Central memory CD8-positive, alpha-beta T cell (primary cell): ENCODE results near the gene ILDR1.

Experiments used
- ATAC-seq: fragments of 150-1000 bp; cut with Tn5 transposase; replicated peaks from 2 replicates; pipeline ENCODE4 v1.10.0; 2022; ENCODE audit warnings: mild to moderate bottlenecking, moderate FRiP score, moderate number of reproducible peaks; ENCODE audit not compliant: poor library complexity, severe bottlenecking; ENCODE audit errors: extremely low read depth
- DNase-seq, 2 donors: peaks; one replicate each; pipeline ENCODE4 v3.0.0; 2021; ENCODE audit warnings: low spot score in 2 of 2
- H3K27ac Mint-ChIP-seq: one replicate; pipeline ENCODE4 v1.8.0; 2022; ENCODE audit warnings: low read depth, mild to moderate bottlenecking, moderate library complexity, mixed read lengths
- H3K27me3 Mint-ChIP-seq: one replicate; pipeline ENCODE4 v1.8.0; 2022; ENCODE audit warnings: mixed read lengths
- H3K36me3 Mint-ChIP-seq: one replicate; pipeline ENCODE4 v1.8.0; 2022; ENCODE audit warnings: mild to moderate bottlenecking, moderate library complexity, mixed read lengths; ENCODE audit not compliant: insufficient read depth
- H3K4me1 Mint-ChIP-seq: one replicate; pipeline ENCODE4 v1.8.0; 2022; ENCODE audit warnings: mixed read lengths
- H3K4me3 Mint-ChIP-seq: one replicate; pipeline ENCODE4 v1.8.0; 2022; ENCODE audit warnings: mild to moderate bottlenecking, moderate library complexity, mixed read lengths
- H3K9me3 Mint-ChIP-seq: one replicate; pipeline ENCODE4 v1.8.0; 2022; ENCODE audit warnings: mixed read lengths

Gene ILDR1

DNA sequence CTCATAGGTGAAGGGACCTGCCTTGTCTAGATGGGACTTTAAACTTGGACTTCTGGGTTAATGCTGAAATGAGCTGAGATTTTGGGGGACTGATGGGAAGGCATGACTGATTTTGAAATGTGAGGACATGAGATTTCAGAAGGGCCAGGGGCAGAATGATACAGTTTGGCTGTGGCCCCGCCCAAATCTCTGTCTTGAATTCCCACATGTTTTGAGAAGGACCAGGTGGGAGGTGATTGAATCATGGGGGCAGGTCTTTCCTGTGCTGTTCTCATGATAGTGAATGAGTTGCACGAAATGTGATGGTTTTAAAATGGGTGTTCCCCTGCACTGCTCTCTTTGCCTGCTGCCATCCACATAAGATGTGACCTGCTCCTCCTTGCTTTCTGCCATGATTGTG is 42.8 kb downstream of the ILDR1 start:
- no peak for ATAC-seq
- H3K4me3 Mint-ChIP-seq = no peak overlapping the region

DNA sequence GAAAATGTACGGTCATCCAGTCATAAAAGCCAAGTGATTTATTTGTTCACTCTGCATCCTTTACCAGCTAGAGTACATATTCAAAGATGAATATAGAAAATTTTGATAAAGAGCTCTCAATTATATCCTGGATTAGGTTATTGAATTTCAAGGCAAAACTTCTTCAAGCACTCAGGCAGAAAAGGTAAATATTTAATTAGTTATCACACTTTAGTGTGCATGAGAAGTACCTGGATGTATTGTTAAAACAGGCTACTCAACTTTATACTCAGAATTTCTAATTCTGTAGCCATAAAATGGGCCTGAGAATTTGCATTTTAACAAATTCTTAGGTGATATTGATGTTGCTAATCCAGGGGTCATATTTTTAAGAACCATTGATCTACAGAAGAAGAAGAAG is 45.3 kb downstream of the ILDR1 start:
- Mint-ChIP-seq H3K36me3 (peaks cover 2% of the 10 kb centered on the region), H3K9me3 (peaks cover 6% of the 10 kb centered on the region), H3K4me3 (no peak overlapping the region), H3K4me1 (no peaks in the 10 kb centered on the region), H3K27me3 (no peaks in the 10 kb centered on the region), H3K27ac (no peak overlapping the region)
- ATAC-seq = no peak
- no peak for DNase-seq

More for the DNA sequence above, 42.8 kb downstream of the ILDR1 start:
- Mint-ChIP-seq H3K27me3 (no peaks in the 10 kb centered on the region), H3K4me1 (no peaks in the 10 kb centered on the region), H3K27ac (no peak overlapping the region), H3K36me3 (peaks cover 2% of the 10 kb centered on the region), H3K9me3 (peaks cover 8% of the 10 kb centered on the region)
- no peak for DNase-seq

DNA sequence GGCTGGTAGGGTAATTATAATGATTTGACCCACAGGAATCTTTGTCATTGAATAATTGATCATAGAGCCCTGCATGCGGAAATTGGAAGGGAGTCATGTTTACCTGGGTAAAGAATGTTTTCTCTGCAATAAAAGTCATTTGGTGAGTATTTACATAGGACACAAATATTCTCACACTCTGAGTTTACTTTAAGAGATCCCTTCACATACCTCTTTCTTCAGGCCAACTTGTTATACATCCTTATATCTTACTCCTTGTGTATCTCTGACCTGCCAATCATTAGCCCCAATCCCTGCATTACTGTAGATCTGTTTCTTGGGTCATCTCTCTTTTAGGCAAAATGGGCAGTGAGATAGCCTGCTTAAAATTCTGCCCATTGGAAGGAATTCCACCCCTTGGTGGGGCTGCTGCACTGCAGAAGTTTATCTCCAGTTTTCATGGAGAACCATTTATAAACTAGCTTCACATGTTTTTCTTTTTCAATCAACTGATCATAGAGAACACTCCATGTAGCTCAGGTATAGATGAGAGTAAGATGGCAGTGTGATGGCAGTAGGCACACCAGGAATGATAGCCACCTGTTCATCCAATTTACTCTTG is 46.2 kb downstream of the ILDR1 start:
- Mint-ChIP-seq H3K36me3 (no peaks in the 10 kb centered on the region), H3K27me3 (no peaks in the 10 kb centered on the region), H3K4me3 (no peak overlapping the region), H3K9me3 (peaks cover 6% of the 10 kb centered on the region), H3K27ac (no peak overlapping the region), H3K4me1 (no peaks in the 10 kb centered on the region)
- no peak for DNase-seq
- ATAC-seq = no peak

DNA sequence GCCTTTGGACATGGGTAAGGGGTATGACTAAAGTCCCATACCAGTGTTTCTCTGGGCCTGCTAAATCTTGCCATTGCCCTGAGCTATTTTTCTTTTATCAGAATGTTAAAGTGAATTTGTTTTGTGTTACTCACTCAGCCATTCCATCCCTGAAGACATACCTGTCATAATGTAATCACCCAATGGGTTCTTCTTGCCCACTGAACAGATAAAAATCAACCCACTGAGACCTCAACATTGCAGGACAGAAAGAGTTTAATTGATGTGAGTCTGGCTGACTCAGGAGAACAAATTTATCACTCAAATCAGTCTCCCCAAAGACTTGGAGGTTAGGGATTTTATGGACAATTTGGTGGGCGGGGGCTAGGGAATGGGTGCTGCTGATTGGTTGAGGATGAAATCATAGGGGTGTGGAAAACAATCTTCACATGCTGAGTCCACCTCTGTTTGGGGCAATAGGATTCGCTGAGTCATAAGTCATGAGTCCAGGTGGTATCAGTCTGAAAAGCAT is 47.4 kb downstream of the ILDR1 start:
- Mint-ChIP-seq H3K36me3 (no peaks in the 10 kb centered on the region), H3K4me1 (no peaks in the 10 kb centered on the region), H3K27me3 (no peaks in the 10 kb centered on the region), H3K9me3 (peaks cover 6% of the 10 kb centered on the region), H3K27ac (no peak overlapping the region), H3K4me3 (no peak overlapping the region)
- DNase-seq (no peak), ATAC-seq (no peak)

DNA sequence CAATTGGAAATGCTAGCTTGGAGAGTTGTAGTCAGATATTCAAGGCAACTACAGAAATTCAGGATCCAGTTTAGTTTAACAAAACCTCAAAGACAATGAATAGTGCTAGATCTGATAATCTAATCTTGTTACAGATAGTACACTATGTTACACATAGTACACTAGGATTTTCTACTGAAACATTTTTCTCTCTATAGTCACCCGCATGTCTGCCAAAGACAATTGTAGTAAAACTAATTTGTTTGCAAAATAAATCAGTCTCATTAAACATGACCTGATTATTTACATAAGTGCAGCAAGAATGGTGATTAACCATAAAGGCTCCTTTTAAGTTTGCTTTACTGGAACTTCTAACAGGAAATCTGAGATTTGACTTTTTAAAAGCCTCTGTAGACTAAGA is 52.0 kb downstream of the ILDR1 start:
- no peak overlapping the region for H3K4me3 Mint-ChIP-seq
- H3K9me3 Mint-ChIP-seq = no peaks in the 10 kb centered on the region
- no peaks in the 10 kb centered on the region for H3K4me1 Mint-ChIP-seq
- no peak overlapping the region for H3K27ac Mint-ChIP-seq
- ATAC-seq = no peak
- no peaks in the 10 kb centered on the region for H3K27me3 Mint-ChIP-seq
- no peak for DNase-seq
- no peaks in the 10 kb centered on the region for H3K36me3 Mint-ChIP-seq

- Mint-ChIP-seq H3K27ac (no peak overlapping the region), H3K4me3 (no peak overlapping the region), H3K9me3 (no peaks in the 10 kb centered on the region), H3K4me1 (no peaks in the 10 kb centered on the region), H3K36me3 (no peaks in the 10 kb centered on the region), H3K27me3 (no peaks in the 10 kb centered on the region)
- no peak for ATAC-seq
- DNase-seq = no peak
Measured at GRCh38 chr3:121969631-121970030, 52.4 kb downstream of the ILDR1 start.

DNA sequence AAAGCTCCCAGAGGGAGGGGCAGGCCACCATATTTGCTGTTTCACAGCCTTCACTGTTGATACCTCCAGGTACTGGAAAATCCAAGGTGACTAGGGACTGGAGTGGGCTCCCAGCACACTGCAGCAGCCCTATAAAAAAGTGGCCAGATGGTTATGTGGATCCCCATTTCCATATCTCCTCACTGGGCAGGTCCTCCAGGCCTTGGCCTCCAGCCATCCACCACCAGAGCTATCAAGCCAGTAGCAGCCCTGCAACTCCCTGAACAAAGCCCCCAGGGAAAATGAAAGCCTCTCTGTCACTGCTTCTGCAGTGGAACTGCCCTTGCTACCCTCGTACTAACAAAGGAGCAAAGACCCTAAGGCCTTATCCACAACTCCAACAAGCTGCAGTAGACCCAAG is 58.4 kb downstream of the ILDR1 start:
- Mint-ChIP-seq H3K27ac (no peak overlapping the region), H3K4me3 (no peak overlapping the region), H3K4me1 (no peaks in the 10 kb centered on the region), H3K36me3 (peaks cover 2% of the 10 kb centered on the region), H3K27me3 (no peaks in the 10 kb centered on the region), H3K9me3 (no peaks in the 10 kb centered on the region)
- ATAC-seq (no peak), DNase-seq (no peak)

DNA sequence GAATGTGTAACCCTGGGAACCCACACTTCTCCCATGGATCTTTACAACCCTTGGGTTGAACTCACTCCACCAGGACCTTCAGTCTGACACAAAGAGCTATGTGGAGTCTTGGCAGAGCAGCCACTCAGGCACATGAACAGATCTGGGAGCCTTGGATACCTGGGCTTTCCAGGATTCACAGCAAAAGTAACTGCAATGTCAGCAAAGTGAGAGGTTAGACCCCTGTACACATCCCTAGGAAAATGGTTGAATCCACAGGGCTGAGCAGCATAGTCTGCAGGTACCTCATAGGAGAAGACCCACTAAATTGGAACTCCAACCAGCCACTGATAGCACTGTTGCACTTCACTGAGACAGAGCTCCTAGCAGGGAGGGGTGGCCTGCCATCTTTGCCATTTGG is 59.6 kb downstream of the ILDR1 start:
- H3K36me3 Mint-ChIP-seq = peaks cover 2% of the 10 kb centered on the region
- H3K9me3 Mint-ChIP-seq = no peaks in the 10 kb centered on the region
- no peaks in the 10 kb centered on the region for H3K4me1 Mint-ChIP-seq
- DNase-seq (no peak), ATAC-seq (no peak)
- no peaks in the 10 kb centered on the region for H3K27me3 Mint-ChIP-seq
- no peak overlapping the region for H3K4me3 Mint-ChIP-seq
- H3K27ac Mint-ChIP-seq = no peak overlapping the region

- no peaks in the 10 kb centered on the region for H3K9me3 Mint-ChIP-seq
- H3K27me3 Mint-ChIP-seq = no peaks in the 10 kb centered on the region
- H3K36me3 Mint-ChIP-seq = peaks cover 2% of the 10 kb centered on the region
- ATAC-seq (no peak), DNase-seq (no peak)
- H3K27ac Mint-ChIP-seq = no peak overlapping the region
- H3K4me1 Mint-ChIP-seq = no peaks in the 10 kb centered on the region
- no peak overlapping the region for H3K4me3 Mint-ChIP-seq
Measured at GRCh38 chr3:121961283-121961682, 60.8 kb downstream of the ILDR1 start.

- no peak for ATAC-seq
- Mint-ChIP-seq H3K27ac (no peak overlapping the region), H3K9me3 (no peaks in the 10 kb centered on the region), H3K4me3 (no peak overlapping the region), H3K4me1 (no peaks in the 10 kb centered on the region), H3K36me3 (peaks cover 2% of the 10 kb centered on the region), H3K27me3 (no peaks in the 10 kb centered on the region)
- no peak for DNase-seq
Measured at GRCh38 chr3:121958801-121959200, 63.2 kb downstream of the ILDR1 start.

DNA sequence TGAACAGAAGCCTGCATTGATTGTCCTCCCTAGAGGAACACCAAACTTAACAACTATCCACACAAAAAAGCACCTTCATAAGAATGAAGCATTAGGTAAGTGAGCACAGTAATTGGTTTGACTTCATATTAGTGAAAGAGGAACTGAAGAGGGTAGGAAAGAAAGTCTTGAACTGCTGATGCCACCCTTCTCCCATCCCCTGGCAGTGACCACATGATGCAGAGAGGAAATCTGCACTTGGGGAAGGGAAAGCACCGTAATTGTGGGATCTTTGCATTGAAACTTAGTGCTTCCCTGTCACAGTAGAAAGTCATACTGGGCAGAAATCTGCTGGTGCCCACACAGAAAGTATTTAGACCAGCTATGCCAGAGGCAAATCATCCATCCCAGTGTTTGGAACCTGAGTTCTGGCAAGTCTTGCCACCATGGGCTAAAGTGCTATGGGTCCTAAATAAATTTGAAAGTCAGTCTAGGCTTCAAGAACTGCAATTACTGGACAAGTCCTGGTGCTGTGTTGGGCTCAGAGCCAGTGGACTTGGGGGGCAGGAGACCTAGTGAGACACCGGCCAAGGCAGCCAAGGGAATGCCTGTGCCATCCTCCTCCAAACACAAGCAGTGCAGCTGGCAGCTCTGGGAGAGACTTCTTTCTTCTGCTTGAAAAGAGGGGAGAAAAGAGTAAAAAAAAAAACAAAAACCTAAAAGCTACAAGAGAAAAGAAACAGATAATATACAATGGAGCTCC is 64.2 kb downstream of the ILDR1 start:
- Mint-ChIP-seq H3K4me3 (no peak overlapping the region), H3K36me3 (peaks cover 2% of the 10 kb centered on the region), H3K27me3 (no peaks in the 10 kb centered on the region), H3K27ac (no peak overlapping the region), H3K4me1 (no peaks in the 10 kb centered on the region), H3K9me3 (no peaks in the 10 kb centered on the region)
- DNase-seq (no peak), ATAC-seq (no peak)

DNA sequence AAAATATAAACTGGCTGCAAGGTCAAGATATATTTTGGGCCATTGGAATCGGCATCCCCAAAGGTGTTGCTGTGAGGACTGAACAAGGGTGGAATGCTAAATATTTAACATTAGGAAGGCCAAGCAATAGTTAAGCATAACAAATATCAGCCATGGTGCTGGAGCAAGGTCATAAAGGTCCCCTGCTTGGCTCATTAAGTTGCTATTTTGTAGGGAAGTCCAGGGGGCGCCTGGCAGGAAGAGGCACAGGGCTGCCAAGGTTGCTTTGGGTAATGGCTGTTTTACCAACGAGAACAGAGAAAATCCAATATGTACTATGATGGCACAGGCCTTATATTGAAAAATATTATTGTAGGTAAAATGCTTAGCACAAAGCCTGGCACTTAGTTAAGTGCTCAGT is 65.7 kb downstream of the ILDR1 start:
- Mint-ChIP-seq H3K9me3 (peaks cover 7% of the 10 kb centered on the region), H3K27me3 (no peaks in the 10 kb centered on the region), H3K36me3 (peaks cover 2% of the 10 kb centered on the region), H3K27ac (no peak overlapping the region), H3K4me1 (no peaks in the 10 kb centered on the region), H3K4me3 (no peak overlapping the region)
- DNase-seq = no peak
- ATAC-seq = no peak

- no peak overlapping the region for H3K4me3 Mint-ChIP-seq
- ATAC-seq (no peak), DNase-seq (no peak)
- no peak overlapping the region for H3K27ac Mint-ChIP-seq
- peaks cover 6% of the 10 kb centered on the region for H3K27me3 Mint-ChIP-seq
- H3K4me1 Mint-ChIP-seq = no peaks in the 10 kb centered on the region
- peaks cover 12% of the 10 kb centered on the region for H3K9me3 Mint-ChIP-seq
- no peaks in the 10 kb centered on the region for H3K36me3 Mint-ChIP-seq
Measured at GRCh38 chr3:121951291-121951919, 70.6 kb downstream of the ILDR1 start.
